K562 (cell line): ENCODE results near the gene BTG2.

Experiments
- ATF1 ChIP-seq, 2 experiments: fragments of 450-650 bp in 1 of 2; IDR thresholded peaks; 2 replicates each; pipeline ENCODE4 v1.6.1; 2016; ENCODE audit warnings: missing compliant biosample characterization in 1 of 2, missing genetic modification characterization in 1 of 2
- ATF3 ChIP-seq, 2 experiments: fragments of 450-650 bp in 1 of 2; sonication (generic) in 1 of 2; formaldehyde crosslinking in 1 of 2; IDR thresholded peaks in 1 of 2; conservative IDR thresholded peaks in 1 of 2; 2 replicates each; pipeline versions ENCODE4 v1.6.1 to v1.8.1; 2016 to 2023; ENCODE audit warnings: mild to moderate bottlenecking in 2 of 2, moderate library complexity in 2 of 2, inconsistent platforms in 1 of 2, missing genetic modification reagents in 1 of 2
- CEBPG ChIP-seq, 3 experiments: fragments of 200-800 bp in 1 of 3; sonication (Bioruptor generic) in 1 of 3; sonication (generic) in 1 of 3; formaldehyde crosslinking in 1 of 3; IDR thresholded peaks in 2 of 3; conservative IDR thresholded peaks in 1 of 3; 2 replicates each; pipeline versions ENCODE4 v1.6.1 to v1.8.0; 2016 to 2022; ENCODE audit warnings: missing compliant biosample characterization in 2 of 3, missing genetic modification characterization in 2 of 3, mild to moderate bottlenecking in 1 of 3, missing genetic modification reagents in 1 of 3
- CHD1 ChIP-seq: fragments of 200-600 bp; sonication (generic); IDR thresholded peaks from one replicate; pipeline ENCODE4 v1.6.1; 2012; ENCODE audit warnings: mild to moderate bottlenecking, moderate library complexity, low read length, inconsistent platforms
- FOXJ3 ChIP-seq: sonication (generic); formaldehyde crosslinking; IDR thresholded peaks from 2 replicates; pipeline ENCODE4 v1.4.0; 2020; ENCODE audit warnings: mild to moderate bottlenecking, missing genetic modification reagents
- GABPB2 ChIP-seq: fragments of 250-450 bp; sonication (Bioruptor Pico); conservative IDR thresholded peaks from 2 replicates; pipeline ENCODE4 v1.5.1; 2021; ENCODE audit warnings: mild to moderate bottlenecking
- MXI1 ChIP-seq: IDR thresholded peaks from 2 replicates; pipeline ENCODE4 v1.6.1; 2011; ENCODE audit warnings: low read depth, mild to moderate bottlenecking, improper control_type of control experiment, low read length
- NR4A1 ChIP-seq, 2 experiments: fragments of 250-450 bp in 1 of 2; fragments of 450-650 bp in 1 of 2; sonication (Bioruptor Pico) in 1 of 2; IDR thresholded peaks; 2 replicates each; pipeline versions ENCODE4 v1.4.0 to v1.6.1; 2016 to 2020; ENCODE audit warnings: mild to moderate bottlenecking in 2 of 2, missing compliant biosample characterization in 1 of 2, missing genetic modification characterization in 1 of 2, moderate library complexity in 1 of 2
- RFX5 ChIP-seq: IDR thresholded peaks from 2 replicates; pipeline ENCODE4 v1.6.1; 2011; ENCODE audit warnings: low read depth, mild to moderate bottlenecking, improper control_type of control experiment, low read length
- SIN3B ChIP-seq: fragments of 450-650 bp; IDR thresholded peaks from 2 replicates; pipeline ENCODE4 v1.6.1; 2017; ENCODE audit warnings: low read depth, mild to moderate bottlenecking, moderate library complexity
- ZNF146 ChIP-seq: IDR thresholded peaks from one replicate; pipeline ENCODE4 v1.6.1; 2018; ENCODE audit warnings: missing compliant biosample characterization; ENCODE audit not compliant: unreplicated experiment
- ZZZ3 ChIP-seq: fragments of 450-650 bp; IDR thresholded peaks from 2 replicates; pipeline ENCODE4 v1.6.1; 2016; ENCODE audit warnings: antibody characterized with exemption, mild to moderate bottlenecking, moderate library complexity
- TF ChIP-seq, protein P1 (sequence below): sonication (generic); formaldehyde crosslinking; IDR thresholded peaks from 2 replicates; pipeline ENCODE4 v1.5.0; 2020; ENCODE audit warnings: missing genetic modification reagents

DNA sequence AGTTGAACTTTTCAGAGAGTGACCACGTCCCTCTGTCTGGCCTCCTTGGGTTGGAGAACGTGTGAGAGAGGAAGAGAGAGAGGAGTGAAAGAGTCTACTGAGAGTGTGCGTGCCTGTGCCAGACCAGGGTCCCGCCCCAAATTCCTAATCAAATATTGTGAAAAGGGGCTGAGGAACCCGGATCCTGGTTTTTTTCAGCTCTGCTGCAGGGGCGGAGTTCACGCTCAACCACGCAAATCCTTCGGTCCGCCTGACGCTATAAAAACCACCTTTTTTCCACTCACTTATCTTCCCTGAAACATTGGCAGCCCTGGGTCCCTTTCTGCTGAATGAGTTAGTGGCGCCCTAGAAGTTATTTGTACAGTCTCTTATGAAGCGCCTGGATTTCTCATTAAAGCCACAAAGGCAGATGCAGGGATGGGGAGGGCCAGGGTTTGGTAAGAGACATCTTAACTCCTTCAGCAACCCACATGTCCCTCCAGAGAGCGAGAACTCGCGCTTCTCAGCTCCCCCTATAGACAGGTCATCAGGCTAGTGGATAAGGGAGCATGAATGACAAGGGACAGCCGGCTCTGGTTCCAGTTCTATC is 45.8 kb downstream of the BTG2 start, which contains the start of gene FMOD:
- TF ChIP-seq CEBPG (CRISPR knock-in tag; IDR thresholded peaks at IDR 0.05): no peak
- TF ChIP-seq CEBPG (tag; conservative IDR thresholded peaks at IDR 0.05 in 1 of 2, IDR thresholded peaks at IDR 0.05 in 1 of 2): no peak
- TF ChIP-seq ZNF146 (CRISPR knock-in tag): no peak
- no peak for TF ChIP-seq GABPB2 (CRISPR knock-in tag)
- TF ChIP-seq CHD1: no peak
- TF ChIP-seq ZZZ3: no peak
- no peak for TF ChIP-seq RFX5
- no peak for TF ChIP-seq FOXJ3
- no peak for TF ChIP-seq ATF3 (IDR thresholded peaks at IDR 0.05)
- no peak for TF ChIP-seq ATF3 (CRISPR knock-in tag; conservative IDR thresholded peaks at IDR 0.05)
- no peak for TF ChIP-seq ATF1 (CRISPR knock-in tag; IDR thresholded peaks at IDR 0.05)
- no peak for TF ChIP-seq ATF1 (tag; IDR thresholded peaks at IDR 0.05)
- no peak for TF ChIP-seq SIN3B
- TF ChIP-seq MXI1: no peak
- TF ChIP-seq NR4A1 (CRISPR knock-in tag; IDR thresholded peaks at IDR 0.05): no peak
- no peak for TF ChIP-seq NR4A1 (tag; IDR thresholded peaks at IDR 0.05)
- TF ChIP-seq, protein P1, sequence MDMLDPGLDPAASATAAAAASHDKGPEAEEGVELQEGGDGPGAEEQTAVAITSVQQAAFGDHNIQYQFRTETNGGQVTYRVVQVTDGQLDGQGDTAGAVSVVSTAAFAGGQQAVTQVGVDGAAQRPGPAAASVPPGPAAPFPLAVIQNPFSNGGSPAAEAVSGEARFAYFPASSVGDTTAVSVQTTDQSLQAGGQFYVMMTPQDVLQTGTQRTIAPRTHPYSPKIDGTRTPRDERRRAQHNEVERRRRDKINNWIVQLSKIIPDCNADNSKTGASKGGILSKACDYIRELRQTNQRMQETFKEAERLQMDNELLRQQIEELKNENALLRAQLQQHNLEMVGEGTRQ (CRISPR knock-in tag): no peak
